Measurements from ENCODE around the gene PGC.
"Not testable (repeated sequence)": the region's sequence is repeated elsewhere in the genome, so short reads cannot be mapped to it uniquely, and the experiment has no call there.

The PGC gene

GRCh38 chr6:41767112-41767833 is 20.1 kb upstream of the PGC start:
- H2AFZ ChIP-seq (ENCODE audit: low read depth, low read length) = no peak overlapping the region
- H3K9ac ChIP-seq (ENCODE audit: low read depth, low read length) = no peak overlapping the region
- peaks cover 19% of the 10 kb centered on the region for H3K36me3 ChIP-seq (ENCODE audit: insufficient read depth, low read length)
- no peaks in the 10 kb centered on the region for H3K4me1 ChIP-seq (ENCODE audit: insufficient read depth, low read length)
- H3K27ac ChIP-seq (ENCODE audit: low read length) = no peak overlapping the region
- DNase-seq = no peak
- ATAC-seq (ENCODE audit: insufficient read depth, low read depth) = no peak
- TF ChIP-seq, protein P1, sequence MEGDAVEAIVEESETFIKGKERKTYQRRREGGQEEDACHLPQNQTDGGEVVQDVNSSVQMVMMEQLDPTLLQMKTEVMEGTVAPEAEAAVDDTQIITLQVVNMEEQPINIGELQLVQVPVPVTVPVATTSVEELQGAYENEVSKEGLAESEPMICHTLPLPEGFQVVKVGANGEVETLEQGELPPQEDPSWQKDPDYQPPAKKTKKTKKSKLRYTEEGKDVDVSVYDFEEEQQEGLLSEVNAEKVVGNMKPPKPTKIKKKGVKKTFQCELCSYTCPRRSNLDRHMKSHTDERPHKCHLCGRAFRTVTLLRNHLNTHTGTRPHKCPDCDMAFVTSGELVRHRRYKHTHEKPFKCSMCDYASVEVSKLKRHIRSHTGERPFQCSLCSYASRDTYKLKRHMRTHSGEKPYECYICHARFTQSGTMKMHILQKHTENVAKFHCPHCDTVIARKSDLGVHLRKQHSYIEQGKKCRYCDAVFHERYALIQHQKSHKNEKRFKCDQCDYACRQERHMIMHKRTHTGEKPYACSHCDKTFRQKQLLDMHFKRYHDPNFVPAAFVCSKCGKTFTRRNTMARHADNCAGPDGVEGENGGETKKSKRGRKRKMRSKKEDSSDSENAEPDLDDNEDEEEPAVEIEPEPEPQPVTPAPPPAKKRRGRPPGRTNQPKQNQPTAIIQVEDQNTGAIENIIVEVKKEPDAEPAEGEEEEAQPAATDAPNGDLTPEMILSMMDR (IDR thresholded peaks at IDR 0.05; ENCODE audit: borderline replicate concordance, extremely low read depth, low read length, poor library complexity, severe bottlenecking) = no peak
- no peak for TF ChIP-seq EZH2 (IDR thresholded peaks at IDR 0.05; ENCODE audit: borderline replicate concordance, low read depth, low read length, severe bottlenecking)
- no peak overlapping the region for H3K4me3 ChIP-seq (ENCODE audit: low read depth in 1 of 2, low read length in 2 of 2)
- H4K20me1 ChIP-seq (ENCODE audit: insufficient read depth, low read length) = no peaks in the 10 kb centered on the region
- H3K27me3 ChIP-seq (ENCODE audit: insufficient read depth, low read length, poor library complexity) = no peaks in the 10 kb centered on the region
- H3K9me3 ChIP-seq (ENCODE audit: insufficient read depth, low read length, severe bottlenecking) = no peaks in the 10 kb centered on the region
- no peaks in the 10 kb centered on the region for H3K79me2 ChIP-seq (ENCODE audit: insufficient read depth, low read length)
- no peak overlapping the region for H3K4me2 ChIP-seq (ENCODE audit: insufficient read depth, low read length)

DNA sequence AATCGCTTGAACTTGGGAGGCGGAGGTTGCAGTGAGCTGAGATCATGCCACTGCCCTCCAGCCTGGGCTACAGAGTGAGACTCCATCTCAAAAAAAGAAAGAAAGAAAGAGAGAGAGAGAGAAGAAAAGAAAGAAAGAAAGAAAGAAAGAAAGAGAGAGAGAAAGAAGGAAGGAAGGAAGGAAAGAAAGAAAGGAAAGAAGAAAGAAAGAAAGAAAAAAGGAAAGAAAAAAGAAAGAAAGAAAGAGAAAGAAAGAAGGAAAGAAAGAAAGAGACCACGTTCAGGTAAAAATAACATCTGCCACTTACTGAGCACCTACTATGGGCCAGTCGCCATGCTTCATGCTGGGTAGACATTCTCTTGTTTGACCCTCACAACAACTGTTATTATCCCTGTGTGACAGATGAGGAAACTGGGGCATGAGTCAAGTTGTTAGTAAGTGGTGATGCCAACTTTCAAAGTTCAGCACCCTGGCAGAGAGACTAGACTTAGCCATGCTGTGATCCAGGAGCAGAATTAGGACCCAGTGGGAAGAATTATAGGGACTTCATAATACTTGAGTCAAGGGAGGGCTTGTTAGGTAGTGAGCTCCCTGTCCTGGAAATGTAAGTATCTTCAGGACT is 19.0 kb upstream of the PGC start:
- not testable (repeated sequence) for DNase-seq; H4K20me1 ChIP-seq (ENCODE audit: insufficient read depth, low read length); H3K4me2 ChIP-seq (ENCODE audit: insufficient read depth, low read length); H3K36me3 ChIP-seq (ENCODE audit: insufficient read depth, low read length); H3K4me3 ChIP-seq (ENCODE audit: low read depth in 1 of 2, low read length in 2 of 2); ATAC-seq (ENCODE audit: insufficient read depth, low read depth); H3K9ac ChIP-seq (ENCODE audit: low read depth, low read length); H3K27me3 ChIP-seq (ENCODE audit: insufficient read depth, low read length, poor library complexity); H3K27ac ChIP-seq (ENCODE audit: low read length); H3K9me3 ChIP-seq (ENCODE audit: insufficient read depth, low read length, severe bottlenecking); H3K79me2 ChIP-seq (ENCODE audit: insufficient read depth, low read length); H2AFZ ChIP-seq (ENCODE audit: low read depth, low read length); H3K4me1 ChIP-seq (ENCODE audit: insufficient read depth, low read length)

- TF ChIP-seq EZH2 (IDR thresholded peaks at IDR 0.05; ENCODE audit: borderline replicate concordance, low read depth, low read length, severe bottlenecking) = no peak
- TF ChIP-seq, protein P1 (IDR thresholded peaks at IDR 0.05; ENCODE audit: borderline replicate concordance, extremely low read depth, low read length, poor library complexity, severe bottlenecking) = no peak
- H3K79me2 ChIP-seq (ENCODE audit: insufficient read depth, low read length) = no peaks in the 10 kb centered on the region
- H3K4me2 ChIP-seq (ENCODE audit: insufficient read depth, low read length) = no peak overlapping the region
- H3K4me1 ChIP-seq (ENCODE audit: insufficient read depth, low read length) = no peaks in the 10 kb centered on the region
- no peak for ATAC-seq (ENCODE audit: insufficient read depth, low read depth)
- no peak overlapping the region for H3K27ac ChIP-seq (ENCODE audit: low read length)
- H3K27me3 ChIP-seq (ENCODE audit: insufficient read depth, low read length, poor library complexity) = no peaks in the 10 kb centered on the region
- no peak overlapping the region for H3K4me3 ChIP-seq (ENCODE audit: low read depth in 1 of 2, low read length in 2 of 2)
- H4K20me1 ChIP-seq (ENCODE audit: insufficient read depth, low read length) = no peaks in the 10 kb centered on the region
- DNase-seq = no peak
- H3K9ac ChIP-seq (ENCODE audit: low read depth, low read length) = no peak overlapping the region
- no peaks in the 10 kb centered on the region for H3K36me3 ChIP-seq (ENCODE audit: insufficient read depth, low read length)
- H3K9me3 ChIP-seq (ENCODE audit: insufficient read depth, low read length, severe bottlenecking) = no peaks in the 10 kb centered on the region
- no peak overlapping the region for H2AFZ ChIP-seq (ENCODE audit: low read depth, low read length)
These were observed 16.3 kb upstream of the PGC start for GRCh38 chr6:41763470-41763869.

GRCh38 chr6:41759905-41760579 is 12.8 kb upstream of the PGC start:
- Histone ChIP-seq H3K9me3 (ENCODE audit: insufficient read depth, low read length, severe bottlenecking) (no peaks in the 10 kb centered on the region), H3K4me1 (ENCODE audit: insufficient read depth, low read length) (no peaks in the 10 kb centered on the region), H3K4me2 (ENCODE audit: insufficient read depth, low read length) (no peak overlapping the region), H3K79me2 (ENCODE audit: insufficient read depth, low read length) (no peaks in the 10 kb centered on the region), H3K27ac (ENCODE audit: low read length) (no peak overlapping the region), H3K36me3 (ENCODE audit: insufficient read depth, low read length) (no peaks in the 10 kb centered on the region), H3K4me3 (ENCODE audit: low read depth in 1 of 2, low read length in 2 of 2) (no peak overlapping the region), H4K20me1 (ENCODE audit: insufficient read depth, low read length) (no peaks in the 10 kb centered on the region), H3K9ac (ENCODE audit: low read depth, low read length) (no peak overlapping the region), H3K27me3 (ENCODE audit: insufficient read depth, low read length, poor library complexity) (peaks cover 2% of the 10 kb centered on the region), H2AFZ (ENCODE audit: low read depth, low read length) (no peak overlapping the region)
- TF ChIP-seq EZH2 (IDR thresholded peaks at IDR 0.05; ENCODE audit: borderline replicate concordance, low read depth, low read length, severe bottlenecking) = no peak
- TF ChIP-seq, protein P1 (IDR thresholded peaks at IDR 0.05; ENCODE audit: borderline replicate concordance, extremely low read depth, low read length, poor library complexity, severe bottlenecking) = no peak
- ATAC-seq (ENCODE audit: insufficient read depth, low read depth) = no peak
- DNase-seq = no peak
